Activated B cell treated with CpG ODN at 0.5 μM for 24 hours (primary cell): ENCODE measurements around the gene SLC12A4. TPM values are rescaled to one million over a fixed set of nuclear protein-coding genes. Genes with fewer than 3 reads are reported as not detected.
A peak's percentile ranks its signal among the peaks of the same experiment; 100 is the strongest.
"Not testable (repeated sequence)": the region's sequence is repeated elsewhere in the genome, so short reads cannot be mapped to it uniquely, and the experiment has no call there.

Experiments used
- ATAC-seq: fragments of 200-7000 bp; cut with Tn5 transposase; one replicate; pipeline ENCODE4 v1.10.0; 2021; ENCODE audit warnings: low read depth, mild to moderate bottlenecking, moderate library complexity
- CTCF ChIA-PET: fragments of 350-600 bp; sonication (Branson Sonifier 250); formaldehyde crosslinking; loops from one replicate; lab custom pipeline; 2021; ENCODE audit warnings: antibody characterized with exemption; lab: Charles Lee
- POLR2A ChIA-PET: fragments of 350-600 bp; sonication (Branson Sonifier 250); formaldehyde crosslinking; loops from one replicate; lab custom pipeline; 2021; ENCODE audit warnings: antibody characterized with exemption; lab: Charles Lee
- DNase-seq: peaks from one replicate; pipeline ENCODE4 v3.0.0; 2022
- H3K27ac Mint-ChIP-seq: one replicate; pipeline ENCODE4 v1.8.0; 2020; ENCODE audit warnings: mixed read lengths
- H3K27me3 Mint-ChIP-seq: one replicate; pipeline ENCODE4 v1.8.0; 2021; ENCODE audit warnings: mixed read lengths
- H3K36me3 Mint-ChIP-seq: one replicate; pipeline ENCODE4 v1.8.0; 2021; ENCODE audit warnings: low read depth, mixed read lengths
- H3K4me1 Mint-ChIP-seq: one replicate; pipeline ENCODE4 v1.8.0; 2021; ENCODE audit warnings: mixed read lengths
- H3K4me3 Mint-ChIP-seq: one replicate; pipeline ENCODE4 v1.8.0; 2020; ENCODE audit warnings: mild to moderate bottlenecking, mixed read lengths
- H3K9me3 Mint-ChIP-seq: one replicate; pipeline ENCODE4 v1.8.0; 2020; ENCODE audit warnings: mixed read lengths
- CTCF ChIP-seq: fragments of 200-600 bp; IDR thresholded peaks from one replicate; pipeline ENCODE4 v1.8.0; 2022; ENCODE audit warnings: antibody characterized with exemption, mild to moderate bottlenecking
- intact Hi-C: fragments of 100-400 bp; cut with micrococcal nuclease; formaldehyde crosslinking; loops from one replicate; pipeline ENCODE4 v1.15.1; 2024
- total RNA-seq: library from RNA; stranded (reverse); gene quantifications from 2 replicates; pipeline ENCODE4 v1.2.3, GENCODE V29; 2022

SLC12A4 gene
- total RNA-seq, result 24.6 and 37.9 TPM in 2 replicates

- no peak for TF ChIP-seq CTCF
- ChIA-PET CTCF (interaction anchor here (1.4 to 1.8 kb wide), 2 partner anchors 72 kb away, joined by 4 to 5 read pairs; no protein-coding TSS in a partner anchor), POLR2A (interaction anchor here (0.6 to 3.0 kb wide), 10 partner anchors 9 to 162 kb away, joined by 3 to 25 read pairs (median 3); partner anchors contain the start of genes EDC4, PSMB10, RANBP10 and TSNAXIP1)
- DNase-seq (peak; percentile 87), ATAC-seq (peak; percentile 93)
- H3K27me3 Mint-ChIP-seq, result no peaks in the 10 kb centered on the region
- intact Hi-C loops, result loop anchor here (1.0 to 2.0 kb wide), 7 partner anchors 17 to 162 kb away; partner anchors contain the start of genes DDX28, DUS2, PSKH1 and PSMB10
- peaks cover 3% of the 10 kb centered on the region for H3K36me3 Mint-ChIP-seq
- peaks cover 28% of the 10 kb centered on the region for H3K4me1 Mint-ChIP-seq
- peak within 1 kb of the TSS; percentile 80 for H3K27ac Mint-ChIP-seq
- peak within 1 kb of the TSS; percentile 96 for H3K4me3 Mint-ChIP-seq
- H3K9me3 Mint-ChIP-seq, result no peaks in the 10 kb centered on the region
Observed at GRCh38 chr16:67968400-67969253, at the start of gene SLC12A4. SLC12A4 (minus strand) TSS chr16:67968637; CDS start chr16:67968553, 84 bp downstream.

- ATAC-seq (no peak), DNase-seq (no peak)
- ChIA-PET POLR2A (interaction anchor here (1.8 kb wide), 1 partner anchor 10 kb away, joined by 7 read pairs; no protein-coding TSS in a partner anchor), CTCF (no interaction called here)
- no peak within 1 kb of the TSS for H3K27ac Mint-ChIP-seq
- intact Hi-C loops, result no loop called here
- H3K4me3 Mint-ChIP-seq, result no peak within 1 kb of the TSS
- peaks cover 11% of the 10 kb centered on the region for H3K4me1 Mint-ChIP-seq
- H3K36me3 Mint-ChIP-seq, result peaks cover 4% of the 10 kb centered on the region
- TF ChIP-seq CTCF, result no peak
- H3K27me3 Mint-ChIP-seq, result no peaks in the 10 kb centered on the region
- no peaks in the 10 kb centered on the region for H3K9me3 Mint-ChIP-seq
Observed at GRCh38 chr16:68015681-68016080, 47.2 kb upstream of the SLC12A4 start, which contains the start of gene DPEP2NB. DPEP2NB (minus strand) TSS chr16:68015911; CDS start chr16:68015770, 141 bp downstream.

- intact Hi-C loops, result no loop called here
- Mint-ChIP-seq H3K4me3 (no peak overlapping the region), H3K4me1 (peaks cover 11% of the 10 kb centered on the region), H3K27me3 (no peaks in the 10 kb centered on the region), H3K36me3 (no peaks in the 10 kb centered on the region), H3K9me3 (no peaks in the 10 kb centered on the region), H3K27ac (no peak overlapping the region)
- TF ChIP-seq CTCF, result no peak
- ChIA-PET CTCF (interaction anchor here (0.7 kb wide), 1 partner anchor 9 kb away, joined by 3 read pairs; no protein-coding TSS in a partner anchor), POLR2A (interaction anchor here (0.7 to 1.0 kb wide), 5 partner anchors 13 to 488 kb away, joined by 3 to 4 read pairs (median 3); no protein-coding TSS in a partner anchor)
- ATAC-seq (no peak), DNase-seq (no peak)
Observed at GRCh38 chr16:68013440-68013839, 45.0 kb upstream of the SLC12A4 start.

GRCh38 chr16:68009872-68010271 is 41.4 kb upstream of the SLC12A4 start:
- intact Hi-C loops, H3K4me3 Mint-ChIP-seq, POLR2A ChIA-PET, H3K36me3 Mint-ChIP-seq, H3K27ac Mint-ChIP-seq, H3K27me3 Mint-ChIP-seq, H3K9me3 Mint-ChIP-seq, CTCF ChIA-PET, DNase-seq, ATAC-seq: not testable (repeated sequence)
- H3K4me1 Mint-ChIP-seq, result peaks cover 27% of the 10 kb centered on the region

GRCh38 chr16:68009157-68009735 is 40.8 kb upstream of the SLC12A4 start:
- Mint-ChIP-seq H3K4me1 (peaks cover 32% of the 10 kb centered on the region), H3K9me3 (no peaks in the 10 kb centered on the region), H3K4me3 (no peak overlapping the region), H3K36me3 (no peaks in the 10 kb centered on the region), H3K27me3 (no peaks in the 10 kb centered on the region), H3K27ac (no peak overlapping the region)
- intact Hi-C loops, result no loop called here
- ChIA-PET CTCF (no interaction called here), POLR2A (no interaction called here)
- ATAC-seq, result no peak
- TF ChIP-seq CTCF, result no peak
- DNase-seq, result no peak
